Erythroblast (primary cell): ENCODE measurements around the gene CFD.

Source experiments
- GATA1 ChIP-seq: IDR thresholded peaks from 2 replicates; pipeline ENCODE4 v1.6.1; 2011; ENCODE audit warnings: low read depth, mild to moderate bottlenecking, control low read depth, low read length, moderate library complexity
- POLR2A ChIP-seq: IDR thresholded peaks from 2 replicates; pipeline ENCODE4 v1.6.1; 2011; ENCODE audit warnings: mild to moderate bottlenecking, low read length

DNA sequence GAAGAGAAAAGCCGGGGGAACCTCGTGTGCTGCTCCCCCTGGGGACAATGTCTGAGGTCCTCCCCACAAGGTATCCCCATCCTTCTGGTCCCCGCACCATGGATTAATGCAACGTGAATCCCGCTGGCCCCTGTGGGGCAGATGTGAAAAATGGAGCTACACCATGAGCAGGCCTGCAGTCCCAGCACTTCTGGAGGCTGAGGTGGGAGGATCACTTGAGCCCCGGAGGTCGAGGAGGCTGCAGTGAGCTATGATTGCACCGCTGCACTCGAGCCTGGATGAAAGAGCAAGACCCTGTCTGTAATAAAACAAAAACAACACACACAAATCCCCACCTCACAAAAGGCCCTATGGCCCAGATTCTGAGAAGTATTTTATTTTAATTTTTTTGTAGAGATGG lies 1.2 kb upstream of the CFD start:
- TF ChIP-seq POLR2A (no peak), GATA1 (no peak)
